H1 (cell line): ENCODE measurements around the gene DNAH8. TPM values are rescaled to one million over a fixed set of nuclear protein-coding genes. Genes with fewer than 3 reads are reported as not detected.

ENCODE experiments used
- BRCA1 ChIP-seq: IDR thresholded peaks from 2 replicates; pipeline ENCODE4 v1.6.1; 2012; ENCODE audit warnings: low read depth, low read length, improper control_type of control experiment
- KDM5A ChIP-seq: fragments of 200-600 bp; IDR thresholded peaks from 2 replicates; pipeline ENCODE4 v1.7.1; 2012; ENCODE audit warnings: mild to moderate bottlenecking, low read length, inconsistent platforms, mixed read lengths
- MAFK ChIP-seq: IDR thresholded peaks from 2 replicates; pipeline ENCODE4 v1.6.1; 2012; ENCODE audit warnings: low read depth, mild to moderate bottlenecking, improper control_type of control experiment, low read length
- MAX ChIP-seq: IDR thresholded peaks from 2 replicates; pipeline ENCODE4 v1.6.1; 2012; ENCODE audit warnings: inconsistent platforms
- YY1 ChIP-seq: IDR thresholded peaks from 2 replicates; pipeline ENCODE4 v1.6.1; 2011; ENCODE audit warnings: low read depth, mild to moderate bottlenecking, low read length
- polyA plus RNA-seq, 7 experiments: library from polyadenylated mRNA; depleted of rRNA in 3 of 7; stranded (reverse) in 5 of 7; unstranded in 2 of 7; fragments of >200 nt in 5 of 7; fragments of 200-250 nt in 2 of 7; gene quantifications; 1 replicate in 5 of 7; 2 replicates in 1 of 7; 4 replicates in 1 of 7; pipeline versions ENCODE4 v1.2.1 to v1.2.3, GENCODE V29; 2011 to 2013; ENCODE audit warnings: missing spikeins in 2 of 7, mixed read lengths in 2 of 7
- total RNA-seq: library from RNA; stranded (reverse); fragmentation: NEBNext Ultra II Directional; extraction: Animal tissue kit (Norgen Biotek cat#: 25700); gene quantifications from 2 replicates; pipeline ENCODE4 v1.2.1, GENCODE V29; 2021

DNAH8 gene
- total and polyA plus RNA-seq, 2 of the 8 experiments (the other 6 are each of a cell fraction or from before 2014, with no cell fraction given), result under 0.01 TPM; not detected in 1

GRCh38 chr6:38695227-38695900 lies 19.7 kb upstream of the DNAH8 start (continued):
- TF ChIP-seq KDM5A (no peak), BRCA1 (no peak), MAFK (no peak), MAX (no peak), YY1 (no peak)
- TF ChIP-seq, all 59 proteins: peak for 0
